Fibroblast of lung (primary cell): ENCODE measurements around the gene PRKAG2. TPM values are rescaled to one million over a fixed set of nuclear protein-coding genes. Genes with fewer than 3 reads are reported as not detected.

Source experiments
- DNase-seq, 2 donors: peaks; one replicate each; pipeline versions ENCODE4 v3.0.0 to v3.0.0-alpha.2; 2010; ENCODE audit warnings: low read depth in 2 of 2
- H2AFZ ChIP-seq: 2 replicates; pipeline ENCODE4 v1.5.1; 2012; ENCODE audit warnings: low read length, control low read depth, inconsistent platforms
- H3K27ac ChIP-seq: 2 replicates; pipeline ENCODE4 v1.5.1; 2011; ENCODE audit warnings: low read length, control low read depth; ENCODE audit not compliant: insufficient read depth
- H3K27me3 ChIP-seq: 2 replicates; pipeline ENCODE4 v1.5.1; 2011; ENCODE audit warnings: mild to moderate bottlenecking, low read length; ENCODE audit not compliant: control insufficient read depth, insufficient read depth
- H3K36me3 ChIP-seq: 2 replicates; pipeline ENCODE4 v1.5.1; 2011; ENCODE audit warnings: low read length; ENCODE audit not compliant: control insufficient read depth, insufficient read depth
- H3K4me1 ChIP-seq: 2 replicates; pipeline ENCODE4 v1.5.1; 2011; ENCODE audit warnings: low read length; ENCODE audit not compliant: control insufficient read depth, insufficient read depth; ENCODE audit errors: extremely low read depth
- H3K4me2 ChIP-seq: 2 replicates; pipeline ENCODE4 v1.5.1; 2011; ENCODE audit warnings: low read length, control low read depth; ENCODE audit not compliant: insufficient read depth; ENCODE audit errors: extremely low read depth
- H3K4me3 ChIP-seq, 4 experiments: fragments of 200-600 bp in 1 of 4; sonication (generic) in 1 of 4; replicated peaks in 1 of 4; 2 replicates each; pipeline ENCODE4 v1.5.1; 2011 to 2016; ENCODE audit warnings: low read length in 4 of 4, low read depth in 3 of 4, mild to moderate bottlenecking in 3 of 4, control low read depth in 2 of 4, inconsistent platforms in 1 of 4, mixed read lengths in 1 of 4; ENCODE audit not compliant: insufficient read depth in 1 of 4; ENCODE audit errors: control extremely low read depth in 1 of 4
- H3K79me2 ChIP-seq: 2 replicates; pipeline ENCODE4 v1.5.1; 2012; ENCODE audit warnings: mild to moderate bottlenecking, low read length, inconsistent platforms; ENCODE audit not compliant: control insufficient read depth, insufficient read depth
- H3K9ac ChIP-seq: 2 replicates; pipeline ENCODE4 v1.5.1; 2011; ENCODE audit warnings: mild to moderate bottlenecking, low read length, control low read depth; ENCODE audit not compliant: insufficient read depth
- H3K9me3 ChIP-seq: 2 replicates; pipeline ENCODE4 v1.5.1; 2012; ENCODE audit warnings: low read depth, low read length; ENCODE audit not compliant: control insufficient read depth, insufficient read depth
- H4K20me1 ChIP-seq: 2 replicates; pipeline ENCODE4 v1.5.1; 2011; ENCODE audit warnings: low read length; ENCODE audit not compliant: control insufficient read depth, insufficient read depth; ENCODE audit errors: extremely low read depth
- CTCF ChIP-seq, 2 donors: IDR thresholded peaks in 1 of 2; conservative IDR thresholded peaks in 1 of 2; 1 replicate in 1 of 2; 2 replicates in 1 of 2; pipeline ENCODE4 v1.5.1; 2011 to 2012; ENCODE audit warnings: low read length in 2 of 2, control low read depth in 1 of 2, inconsistent platforms in 1 of 2, low read depth in 1 of 2, mild to moderate bottlenecking in 1 of 2
- EZH2 ChIP-seq: IDR thresholded peaks from 2 replicates; pipeline ENCODE4 v1.5.1; 2012; ENCODE audit warnings: low read length, control low read depth, mild to moderate bottlenecking; ENCODE audit errors: missing control alignments
- polyA plus RNA-seq, 2 donors: library from polyadenylated mRNA; depleted of rRNA in 1 of 2; stranded (reverse) in 1 of 2; unstranded in 1 of 2; fragments of >200 nt; gene quantifications; 2 replicates each; pipeline ENCODE4 v1.2.1, GENCODE V29; 2011 to 2012; ENCODE audit warnings: missing spikeins in 1 of 2
- total RNA-seq: library from RNA; depleted of rRNA; stranded (reverse); fragments of >200 nt; gene quantifications from 2 replicates; pipeline ENCODE4 v1.2.1, GENCODE V29; 2014

Gene PRKAG2
- total and polyA plus RNA-seq, 2 donors (not counting 1 experiment from before 2014, with no cell fraction given): 11.9 to 56.7 TPM

DNA sequence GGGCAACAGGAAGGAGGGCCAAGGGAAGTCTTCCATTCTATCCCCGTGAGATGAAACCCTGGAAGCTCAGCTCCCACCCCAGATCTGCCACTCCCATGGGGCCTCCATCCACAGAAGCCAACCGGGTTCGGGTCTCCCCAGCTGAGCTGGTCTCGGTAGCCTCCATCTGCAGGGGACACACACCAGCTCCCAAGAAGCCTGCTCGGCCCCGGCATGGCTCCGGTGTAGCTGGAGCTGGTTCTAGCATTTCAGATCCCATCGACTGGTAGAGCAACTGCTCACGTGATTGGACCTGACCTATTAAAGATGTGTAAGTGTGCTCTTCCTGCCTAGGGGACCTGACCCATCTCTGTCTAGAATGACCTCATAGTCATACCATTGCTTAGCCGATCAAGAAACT, 138.0 kb downstream of the PRKAG2 start:
- no peak overlapping the region for H3K27ac ChIP-seq
- peaks cover 10% of the 10 kb centered on the region for H3K4me1 ChIP-seq
- H3K79me2 ChIP-seq: no peaks in the 10 kb centered on the region
- no peaks in the 10 kb centered on the region for H4K20me1 ChIP-seq
- H2AFZ ChIP-seq: no peak overlapping the region
- TF ChIP-seq EZH2 (no peak), CTCF (conservative IDR thresholded peaks at IDR 0.05 in 1 of 2, IDR thresholded peaks at IDR 0.05 in 1 of 2; ENCODE audit: low read depth in 1 of 2, low read length in 2 of 2) (no peak)
- no peaks in the 10 kb centered on the region for H3K9me3 ChIP-seq
- H3K4me2 ChIP-seq: no peak overlapping the region
- H3K27me3 ChIP-seq: no peaks in the 10 kb centered on the region
- H3K36me3 ChIP-seq: no peaks in the 10 kb centered on the region
- H3K9ac ChIP-seq: no peak overlapping the region
- no peak overlapping the region for H3K4me3 ChIP-seq
- DNase-seq: no peak

GRCh38 chr7:151736403-151736909, 140.5 kb downstream of the PRKAG2 start:
- DNase-seq: peak; percentile 95 to 99
- Histone ChIP-seq H3K27me3 (no peaks in the 10 kb centered on the region), H3K4me2 (peak overlapping the region; percentile 44), H3K9ac (no peak overlapping the region), H3K9me3 (no peaks in the 10 kb centered on the region), H3K4me1 (peaks cover 7% of the 10 kb centered on the region), H3K36me3 (no peaks in the 10 kb centered on the region), H3K27ac (peak overlapping the region; percentile 72), H3K4me3 (peak overlapping the region in 3 of 4 experiments; percentile 30 to 41 (median 37)), H4K20me1 (no peaks in the 10 kb centered on the region), H2AFZ (no peak overlapping the region), H3K79me2 (no peaks in the 10 kb centered on the region)
- TF ChIP-seq CTCF (conservative IDR thresholded peaks at IDR 0.05 in 1 of 2, IDR thresholded peaks at IDR 0.05 in 1 of 2; ENCODE audit: low read depth in 1 of 2, low read length in 2 of 2) (peak in 1 of 2 donors; percentile 62), EZH2 (no peak)

- no peaks in the 10 kb centered on the region for H4K20me1 ChIP-seq
- DNase-seq: no peak
- peak overlapping the region; percentile 65 for H3K9ac ChIP-seq
- peak overlapping the region; percentile 72 for H3K27ac ChIP-seq
- H3K4me3 ChIP-seq: peak overlapping the region; percentile 25 to 41 (median 36)
- peak overlapping the region; percentile 80 for H3K4me2 ChIP-seq
- no peaks in the 10 kb centered on the region for H3K79me2 ChIP-seq
- H3K4me1 ChIP-seq: peaks cover 7% of the 10 kb centered on the region
- H3K9me3 ChIP-seq: no peaks in the 10 kb centered on the region
- TF ChIP-seq EZH2: no peak
- no peak for TF ChIP-seq CTCF (conservative IDR thresholded peaks at IDR 0.05 in 1 of 2, IDR thresholded peaks at IDR 0.05 in 1 of 2; ENCODE audit: low read depth in 1 of 2, low read length in 2 of 2)
- H3K27me3 ChIP-seq: no peaks in the 10 kb centered on the region
- no peaks in the 10 kb centered on the region for H3K36me3 ChIP-seq
- no peak overlapping the region for H2AFZ ChIP-seq
These were observed 141.0 kb downstream of the PRKAG2 start for GRCh38 chr7:151735851-151736402.
